Skin of body (tissue), 2 donors: Measurements from ENCODE around the gene MTHFD2. TPM values are rescaled to one million over a fixed set of nuclear protein-coding genes. Genes with fewer than 3 reads are reported as not detected.
"Not testable (repeated sequence)": the region's sequence is repeated elsewhere in the genome, so short reads cannot be mapped to it uniquely, and the experiment has no call there.

Source experiments
- DNase-seq: peaks from one replicate; lab custom pipeline; 2025; lab: John Stamatoyannopoulos, UW
- total RNA-seq: library from RNA; depleted of rRNA; stranded (reverse); fragments of >200 nt; gene quantifications from one replicate; pipeline ENCODE4 v1.2.3, GENCODE V29; 2014

The MTHFD2 gene
- total RNA-seq, 1 donor from 2014 or later, result 28.8 TPM

GRCh38 chr2:74227646-74228045, 29.2 kb downstream of the MTHFD2 start:
- no peak for DNase-seq

- DNase-seq, result no peak
These were observed 30.4 kb downstream of the MTHFD2 start for GRCh38 chr2:74228772-74229171.

GRCh38 chr2:74229865-74230264, 31.4 kb downstream of the MTHFD2 start:
- not testable (repeated sequence) for DNase-seq

GRCh38 chr2:74232426-74232825, 34.0 kb downstream of the MTHFD2 start:
- no peak for DNase-seq

GRCh38 chr2:74233648-74234047, 35.2 kb downstream of the MTHFD2 start:
- no peak for DNase-seq

- no peak for DNase-seq
These were observed 36.6 kb downstream of the MTHFD2 start for GRCh38 chr2:74235041-74235440.

- DNase-seq, result no peak
These were observed 40.5 kb downstream of the MTHFD2 start for GRCh38 chr2:74238879-74239278.

GRCh38 chr2:74239346-74239745, 40.9 kb downstream of the MTHFD2 start:
- DNase-seq, result no peak

- no peak for DNase-seq
These were observed 44.1 kb downstream of the MTHFD2 start for GRCh38 chr2:74242354-74243071.

- DNase-seq, result no peak
These were observed 45.9 kb downstream of the MTHFD2 start for GRCh38 chr2:74244286-74244685.

GRCh38 chr2:74246496-74247195, 48.2 kb downstream of the MTHFD2 start:
- no peak for DNase-seq

- no peak for DNase-seq
These were observed 51.1 kb downstream of the MTHFD2 start for GRCh38 chr2:74249406-74250122.

- no peak for DNase-seq
These were observed 51.8 kb downstream of the MTHFD2 start for GRCh38 chr2:74250189-74250631.

- DNase-seq, result no peak
These were observed 53.6 kb downstream of the MTHFD2 start for GRCh38 chr2:74252036-74252435.

- no peak for DNase-seq
These were observed 54.4 kb downstream of the MTHFD2 start for GRCh38 chr2:74252862-74253261.

- no peak for DNase-seq
These were observed 55.0 kb downstream of the MTHFD2 start for GRCh38 chr2:74253306-74253970.

- no peak for DNase-seq
These were observed 55.5 kb downstream of the MTHFD2 start for GRCh38 chr2:74253971-74254310.

GRCh38 chr2:74255660-74256213, 57.3 kb downstream of the MTHFD2 start:
- no peak for DNase-seq

- DNase-seq, result no peak
These were observed 60.8 kb downstream of the MTHFD2 start for GRCh38 chr2:74259191-74259590.

- no peak for DNase-seq
These were observed 61.3 kb downstream of the MTHFD2 start for GRCh38 chr2:74259733-74260132.

GRCh38 chr2:74260495-74260894, 62.1 kb downstream of the MTHFD2 start:
- DNase-seq, result no peak
